Measurements from ENCODE around the gene LIN7A.

- TF ChIP-seq TAF1 (IDR thresholded peaks at IDR 0.05; ENCODE audit: low read depth) (no peak), CTCF (IDR thresholded peaks at IDR 0.05; ENCODE audit: poor library complexity, severe bottlenecking) (peak; percentile 46), EZH2 (IDR thresholded peaks at IDR 0.05; ENCODE audit: borderline replicate concordance, insufficient read depth, low read length, poor library complexity, severe bottlenecking) (no peak), RAD21 (conservative IDR thresholded peaks at IDR 0.05) (peak; percentile 48), REST (IDR thresholded peaks at IDR 0.05; ENCODE audit: borderline replicate concordance) (no peak), POLR2AphosphoS5 (IDR thresholded peaks at IDR 0.05) (no peak), EP300 (conservative IDR thresholded peaks at IDR 0.05; ENCODE audit: poor library complexity, severe bottlenecking) (no peak)
These were observed 8.9 kb upstream of the LIN7A start for GRCh38 chr12:80946591-80946990.

All from neural cell (in vitro differentiated cells).